ENCODE results near the gene PTPDC1. TPM values are rescaled to one million over a fixed set of nuclear protein-coding genes. Genes with fewer than 3 reads are reported as not detected.
A peak's percentile ranks its signal among the peaks of the same experiment; 100 is the strongest.

PTPDC1 gene
- polyA plus RNA-seq, 3 donors, result 2.1 to 4.4 (median 3.6) TPM

DNA sequence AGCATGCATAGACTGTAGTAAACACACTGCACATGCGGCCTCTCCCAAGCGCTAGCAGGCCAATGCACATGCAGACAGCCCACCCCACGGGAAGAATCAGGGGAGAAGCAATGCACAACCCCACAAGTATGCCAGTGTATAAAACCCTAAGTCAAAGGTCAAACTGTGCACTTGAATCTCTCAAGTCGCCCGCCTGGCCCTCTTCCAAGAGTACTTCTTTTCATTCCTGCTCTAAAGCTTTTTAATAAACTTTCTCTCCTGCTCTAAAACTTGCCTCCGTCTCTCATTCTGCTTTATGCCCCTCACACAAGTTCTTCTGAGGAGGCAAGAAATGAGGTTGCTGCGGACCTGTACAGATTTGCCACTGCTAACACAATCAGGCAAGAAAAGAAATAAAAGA lies 50.4 kb downstream of the PTPDC1 start:
- H3K27ac ChIP-seq (ENCODE audit: low read depth, low read length), result no peak overlapping the region
- WGBS, 3 donors, result 79 to 81% (median 80%) methylated on average over 7 of the region's 7 CpGs

- 23 to 49% (median 35%) methylated on average over 3 of the region's 3 CpGs for WGBS, 3 donors
- H3K27ac ChIP-seq (ENCODE audit: low read depth, low read length), result no peak overlapping the region
Measured at GRCh38 chr9:94135222-94135621, 51.0 kb downstream of the PTPDC1 start.

DNA sequence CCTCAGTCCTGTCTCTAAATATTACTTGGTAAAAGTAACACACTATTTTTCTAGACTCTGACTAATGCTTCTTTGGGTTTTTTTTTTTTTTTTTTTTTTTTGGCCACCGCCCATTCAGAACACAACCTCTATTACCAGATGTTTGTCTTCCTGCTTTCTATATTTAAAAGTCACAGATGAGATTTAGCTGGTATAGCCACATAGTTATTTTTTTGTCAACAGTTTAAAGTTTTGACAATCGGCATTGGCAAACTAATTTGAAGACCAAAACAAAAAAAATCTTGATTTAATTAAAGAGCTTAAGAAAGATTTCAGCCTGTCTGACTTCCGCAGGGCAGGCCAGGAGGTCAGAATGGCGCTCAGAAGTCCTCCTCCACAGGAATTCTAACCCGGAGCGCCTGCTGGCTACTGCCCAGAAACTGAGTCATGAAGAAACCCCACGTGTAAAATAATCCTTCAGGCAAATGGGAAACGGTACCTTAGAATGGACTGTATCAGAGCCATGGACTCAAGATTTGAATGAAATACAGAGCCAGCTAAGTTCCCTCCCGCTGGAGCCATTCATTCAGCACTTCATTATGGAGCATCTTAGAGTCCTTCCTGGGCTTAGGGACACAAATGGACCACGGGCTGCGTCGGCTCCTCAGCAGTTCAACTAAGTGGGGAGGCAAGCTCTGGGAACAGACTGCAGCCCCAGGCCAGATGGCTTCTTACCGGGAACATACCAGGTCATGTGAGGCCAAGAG lies 55.6 kb downstream of the PTPDC1 start:
- WGBS, 3 donors, result 31 to 59% (median 41%) methylated on average over 13 of the region's 13 CpGs
- peak overlapping the region; percentile 29 for H3K27ac ChIP-seq (ENCODE audit: low read depth, low read length)

GRCh38 chr9:94140418-94140780 lies 56.1 kb downstream of the PTPDC1 start:
- H3K27ac ChIP-seq (ENCODE audit: low read depth, low read length), result peak overlapping the region; percentile 29
- 43 to 56% (median 45%) methylated on average over 4 of the region's 4 CpGs for WGBS, 3 donors

GRCh38 chr9:94140791-94141790 lies 56.8 kb downstream of the PTPDC1 start:
- no peak overlapping the region for H3K27ac ChIP-seq (ENCODE audit: low read depth, low read length)
- WGBS, 3 donors, result 57 to 80% (median 68%) methylated on average over 13 of the region's 13 CpGs

GRCh38 chr9:94142353-94142752 lies 58.1 kb downstream of the PTPDC1 start:
- H3K27ac ChIP-seq (ENCODE audit: low read depth, low read length), result no peak overlapping the region
- 89 to 95% (median 92%) methylated on average over 5 of the region's 5 CpGs for WGBS, 3 donors

- WGBS, 3 donors, result 27 to 59% (median 51%) methylated on average over 2 of the region's 2 CpGs
- H3K27ac ChIP-seq (ENCODE audit: low read depth, low read length), result no peak overlapping the region
Measured at GRCh38 chr9:94144394-94144793, 60.1 kb downstream of the PTPDC1 start.

DNA sequence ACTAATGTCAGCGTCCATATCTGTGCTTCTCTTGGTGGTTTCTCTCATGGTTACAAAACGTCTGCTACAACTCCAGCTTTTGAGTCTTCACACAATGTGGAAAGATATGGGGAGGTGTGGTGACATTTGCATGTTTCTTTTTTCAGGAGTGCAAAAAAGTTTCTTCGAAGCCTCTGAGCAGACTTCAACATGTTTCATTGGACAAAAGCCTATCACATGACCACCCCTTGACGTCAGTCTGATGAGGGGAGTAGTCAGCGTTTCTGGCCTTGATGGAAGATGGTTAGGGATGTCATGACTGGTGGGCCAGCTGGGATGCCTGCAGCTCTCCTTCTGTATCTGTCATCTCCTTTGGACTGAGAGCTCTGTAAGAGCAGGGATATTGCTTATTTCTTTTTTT lies 61.4 kb downstream of the PTPDC1 start:
- no peak overlapping the region for H3K27ac ChIP-seq (ENCODE audit: low read depth, low read length)
- 72 to 76% (median 74%) methylated on average over 5 of the region's 5 CpGs for WGBS, 3 donors

DNA sequence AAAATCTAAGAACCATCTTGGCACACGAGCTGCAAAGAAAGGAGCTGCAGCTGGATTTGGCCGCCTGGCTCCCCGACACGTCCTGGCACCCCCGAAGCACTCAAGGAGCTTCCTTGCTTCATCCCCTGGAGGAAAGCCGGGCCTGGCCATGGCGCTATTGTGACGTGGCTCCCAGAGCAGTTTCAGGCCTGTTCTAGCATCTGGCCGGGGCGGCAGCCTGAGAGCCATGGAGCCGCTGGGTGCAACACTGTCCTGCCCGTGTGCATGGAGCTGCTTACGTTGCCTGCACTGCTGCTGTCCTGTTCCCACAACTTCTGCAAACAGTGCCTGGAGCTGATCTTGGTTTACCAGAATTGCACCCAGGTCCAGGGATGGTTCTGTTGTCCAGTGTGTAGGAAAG lies 63.5 kb downstream of the PTPDC1 start:
- WGBS, 3 donors, result 83 to 85% (median 83%) methylated on average over 13 of the region's 13 CpGs
- H3K27ac ChIP-seq (ENCODE audit: low read depth, low read length), result no peak overlapping the region

DNA sequence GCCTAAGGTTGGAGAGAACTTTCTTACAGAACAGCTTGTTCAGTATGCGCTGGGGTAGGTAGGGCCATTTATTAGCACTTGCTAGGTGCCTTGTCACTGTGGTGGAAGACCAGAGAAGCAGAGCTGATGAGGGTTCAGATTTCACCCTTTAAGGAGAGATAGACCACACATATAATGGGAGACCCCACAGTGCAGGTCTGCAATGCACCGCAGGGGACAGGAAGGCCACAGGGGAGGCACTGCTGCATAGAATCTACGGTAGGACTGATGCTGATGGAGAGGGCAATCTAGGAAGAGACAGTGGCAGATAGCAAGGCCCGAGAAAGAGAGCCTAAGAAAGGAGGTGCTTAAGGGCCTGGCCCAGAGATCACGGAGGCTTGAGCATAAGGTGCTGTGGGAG lies 64.2 kb downstream of the PTPDC1 start:
- no peak overlapping the region for H3K27ac ChIP-seq (ENCODE audit: low read depth, low read length)
- 75 to 82% (median 80%) methylated on average over 5 of the region's 5 CpGs for WGBS, 3 donors

DNA sequence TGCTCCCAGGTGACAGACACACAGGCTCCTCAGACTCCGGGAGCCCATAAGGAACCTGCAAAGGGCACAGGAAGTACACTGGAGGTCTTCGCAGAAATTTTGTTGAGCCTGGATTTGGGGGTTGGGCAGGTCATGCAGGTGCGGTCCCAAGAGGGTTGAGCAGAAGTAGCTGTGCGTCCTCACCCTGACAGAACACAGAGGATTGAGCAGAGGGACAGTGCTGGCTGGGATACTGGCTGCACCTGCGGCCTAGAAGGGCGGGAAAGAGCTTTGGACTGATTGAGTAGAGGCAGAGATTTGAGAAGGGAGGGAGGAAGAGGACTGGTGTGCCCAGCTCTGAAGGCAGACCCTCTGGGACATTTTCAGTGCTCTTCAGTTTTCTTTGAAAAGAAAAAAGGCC lies 65.4 kb downstream of the PTPDC1 start:
- no peak overlapping the region for H3K27ac ChIP-seq (ENCODE audit: low read depth, low read length)
- 86 to 93% (median 92%) methylated on average over 6 of the region's 6 CpGs for WGBS, 3 donors

- WGBS, 3 donors, result 75 to 82% (median 81%) methylated on average over 3 of the region's 3 CpGs
Measured at GRCh38 chr9:94150279-94150828, 66.1 kb downstream of the PTPDC1 start.

GRCh38 chr9:94150890-94151650 lies 66.8 kb downstream of the PTPDC1 start:
- H3K27ac ChIP-seq (ENCODE audit: low read depth, low read length), result no peak overlapping the region
- 62 to 83% (median 73%) methylated on average over 11 of the region's 11 CpGs for WGBS, 3 donors

More at GRCh38 chr9:94150279-94150828, 66.1 kb downstream of the PTPDC1 start:
- no peak overlapping the region for H3K27ac ChIP-seq (ENCODE audit: low read depth, low read length)

DNA sequence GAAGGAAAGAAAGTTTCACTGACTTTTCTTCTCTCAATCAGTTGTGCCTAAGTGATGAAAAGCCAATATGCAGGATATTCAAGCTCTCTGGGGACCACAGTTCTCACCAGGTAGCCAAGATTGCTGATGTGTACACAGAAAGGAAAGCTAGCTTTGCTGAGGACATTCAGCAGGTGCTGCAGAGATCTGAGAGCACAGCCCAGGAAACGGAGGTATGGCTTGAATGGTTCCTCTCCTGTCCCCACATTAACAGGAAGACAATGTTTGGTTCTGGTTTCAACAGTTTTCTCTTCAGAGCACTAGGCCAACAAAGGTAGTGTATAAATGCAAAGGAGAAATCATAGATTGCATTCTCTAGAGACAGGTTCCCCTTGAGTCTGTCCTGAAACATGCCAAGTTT lies 69.6 kb downstream of the PTPDC1 start:
- H3K27ac ChIP-seq (ENCODE audit: low read depth, low read length), result no peak overlapping the region
- WGBS, 3 donors, result 57 to 68% (median 57%) methylated on average over 1 of the region's 1 CpG

DNA sequence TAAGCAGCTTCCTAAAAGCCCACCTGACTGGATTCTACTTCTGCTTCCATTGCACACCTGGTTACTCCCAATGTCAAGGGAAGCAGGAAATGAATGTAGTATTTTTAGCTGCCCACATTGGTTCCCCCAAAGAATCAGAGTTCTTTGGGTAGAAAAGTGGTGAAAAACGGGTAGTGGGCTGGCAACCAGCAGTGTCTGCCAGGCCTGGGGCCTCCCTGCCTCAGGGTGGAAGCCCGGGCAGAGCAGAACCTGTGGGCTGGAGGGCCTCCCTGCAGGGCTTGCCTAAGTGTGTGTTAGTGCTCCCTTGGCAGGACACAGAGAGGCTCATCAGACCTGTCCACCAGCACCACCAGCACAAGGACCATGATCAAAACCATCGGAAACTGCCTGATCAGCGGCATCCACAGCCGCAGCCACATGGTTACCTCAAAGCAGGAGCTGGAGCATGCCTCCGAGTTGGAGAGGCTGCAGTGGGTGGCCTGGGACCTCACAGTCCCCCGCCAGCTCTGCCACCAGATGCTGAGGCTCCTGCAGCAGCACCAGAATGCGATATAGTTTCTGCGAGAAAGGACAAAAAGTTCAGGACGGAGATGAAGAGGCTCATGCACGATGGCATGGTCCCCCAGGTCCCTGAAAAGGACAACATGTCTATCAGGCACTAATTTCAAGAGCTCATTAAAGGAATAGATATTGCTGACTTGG lies 72.2 kb downstream of the PTPDC1 start:
- 75 to 91% (median 79%) methylated on average over 11 of the region's 11 CpGs for whole genome bisulfite sequencing, 3 donors

DNA sequence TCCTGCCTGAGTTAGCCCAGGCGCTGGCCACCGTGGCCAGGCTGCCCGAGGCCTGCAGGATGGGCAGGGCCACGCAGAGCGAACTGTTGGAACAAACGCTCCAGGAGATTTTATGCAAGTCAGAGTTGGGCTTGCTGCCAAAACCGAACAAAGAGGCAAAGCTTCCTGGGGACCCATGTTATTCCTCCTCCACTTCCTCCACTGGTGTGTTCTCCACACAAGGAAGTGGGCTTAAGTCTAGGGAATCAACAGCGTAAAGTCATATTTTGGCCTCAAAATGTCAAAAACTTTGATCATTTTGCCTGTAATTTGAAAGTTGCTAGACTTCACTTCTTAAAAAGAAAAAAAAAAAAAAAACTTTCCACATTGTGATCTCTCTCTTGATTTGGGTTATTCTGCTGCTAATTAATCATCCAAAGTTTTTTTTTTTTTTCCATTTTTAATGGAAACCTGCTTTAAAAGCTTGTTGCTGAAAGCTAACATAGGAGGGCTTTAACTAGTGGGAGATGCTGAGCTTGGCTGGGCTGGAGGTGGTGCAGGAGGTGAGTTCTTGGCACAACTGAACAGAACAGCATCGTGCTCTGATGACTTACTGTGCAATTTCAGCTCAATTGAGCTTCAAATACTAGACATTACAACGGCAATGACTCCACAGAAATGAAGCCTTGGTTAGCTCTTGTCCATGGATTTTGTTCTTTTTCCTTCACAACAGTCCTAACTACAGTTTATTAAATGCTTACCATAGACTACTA lies 73.0 kb downstream of the PTPDC1 start:
- WGBS, 3 donors, result 19 to 38% (median 20%) methylated on average over 10 of the region's 10 CpGs
- no peak overlapping the region for H3K27ac ChIP-seq (ENCODE audit: low read depth, low read length)

More for the DNA sequence above, 72.2 kb downstream of the PTPDC1 start:
- no peak overlapping the region for H3K27ac ChIP-seq (ENCODE audit: low read depth, low read length)

Measured in adipose tissue (tissue), 3 donors.